Esophagus muscularis mucosa (tissue), 4 donors: ENCODE results near the gene SEC24D. TPM values are rescaled to one million over a fixed set of nuclear protein-coding genes. Genes with fewer than 3 reads are reported as not detected.

Experiments used
- DNase-seq: peaks from one replicate; pipeline ENCODE4 v3.0.0-alpha.2; 2017; ENCODE audit errors: extremely low spot score
- H3K27ac ChIP-seq, 4 donors: fragments of 200-600 bp; sonication (generic); replicated peaks in 1 of 4; 1 replicate in 3 of 4; 2 replicates in 1 of 4; pipeline ENCODE4 v1.5.1; 2016 to 2019; ENCODE audit warnings: mild to moderate bottlenecking in 1 of 4
- H3K27me3 ChIP-seq, 4 donors: fragments of 200-600 bp; sonication (generic); one replicate each; pipeline versions ENCODE4 v1.5.1 to v1.6.0; 2016 to 2019
- H3K36me3 ChIP-seq, 4 donors: fragments of 200-600 bp; sonication (generic); one replicate each; pipeline ENCODE4 v1.5.1; 2016 to 2019
- H3K4me1 ChIP-seq, 4 donors: fragments of 200-600 bp; sonication (generic); one replicate each; pipeline ENCODE4 v1.5.1; 2016 to 2019
- H3K4me3 ChIP-seq, 4 donors: fragments of 200-600 bp; sonication (generic); 1 replicate in 2 of 4; 2 replicates in 2 of 4; pipeline ENCODE4 v1.5.1; 2016 to 2019; ENCODE audit warnings: mild to moderate bottlenecking in 4 of 4, moderate library complexity in 1 of 4
- H3K9me3 ChIP-seq, 4 donors: fragments of 200-600 bp; sonication (generic); 1 replicate in 3 of 4; 2 replicates in 1 of 4; pipeline ENCODE4 v1.5.1; 2016 to 2019
- CTCF ChIP-seq, 3 experiments: fragments of 200-600 bp in 2 of 3; fragments of 450-650 bp in 1 of 3; sonication (generic) in 2 of 3; IDR thresholded peaks; one replicate each; pipeline ENCODE4 v1.5.1; 2017 to 2019; ENCODE audit warnings: antibody characterized with exemption in 3 of 3, mild to moderate bottlenecking in 2 of 3, moderate library complexity in 1 of 3
- EP300 ChIP-seq: sonication (generic); formaldehyde crosslinking; IDR thresholded peaks from one replicate; pipeline ENCODE4 v1.6.1; 2017; ENCODE audit warnings: antibody characterized with exemption
- POLR2A ChIP-seq: fragments of 450-650 bp; IDR thresholded peaks from one replicate; pipeline ENCODE4 v1.6.1; 2017; ENCODE audit warnings: antibody characterized with exemption, moderate library complexity, mild to moderate bottlenecking, low read depth
- POLR2AphosphoS5 ChIP-seq, 2 donors: sonication (generic); formaldehyde crosslinking; IDR thresholded peaks; one replicate each; pipeline ENCODE4 v1.6.1; 2017; ENCODE audit warnings: antibody characterized with exemption in 2 of 2
- WGBS: methylation state at CpG from one replicate; pipeline ENCODE4 v1.1.5; 2018; 5-methylcytosine and 5-hydroxymethylcytosine counted together
- intact Hi-C: fragments of 100-400 bp; cut with DNase I; formaldehyde crosslinking; loops from one replicate; pipeline ENCODE4 v1.15.1; 2023
- total RNA-seq, 4 donors: library from RNA; depleted of rRNA; stranded (reverse); fragments of >200 nt; gene quantifications; one replicate each; pipeline versions ENCODE4 v1.1.0 to v1.2.1, GENCODE V29; 2016

The SEC24D gene
- total RNA-seq, 4 donors from 2014 or later, result 29.1 to 41.5 (median 37.0) TPM

- H3K9me3 ChIP-seq, result no peaks in the 10 kb centered on the region
- no peak overlapping the region for H3K4me3 ChIP-seq
- intact Hi-C loops, result no loop called here
- TF ChIP-seq POLR2AphosphoS5 (IDR thresholded peaks at IDR 0.05), result no peak
- TF ChIP-seq CTCF (IDR thresholded peaks at IDR 0.05), result no peak
- no peak for TF ChIP-seq EP300
- no peak for TF ChIP-seq POLR2A
- no peaks in the 10 kb centered on the region for H3K36me3 ChIP-seq
- WGBS, result 77% methylated on average over 3 of the region's 3 CpGs
- peaks cover 12 to 24% (median 20%) of the 10 kb centered on the region in 4 donors for H3K4me1 ChIP-seq
- H3K27me3 ChIP-seq, result no peaks in the 10 kb centered on the region
- DNase-seq, result no peak
- no peak overlapping the region for H3K27ac ChIP-seq
Observed at GRCh38 chr4:118867311-118868067, 31.6 kb upstream of the SEC24D start.

DNA sequence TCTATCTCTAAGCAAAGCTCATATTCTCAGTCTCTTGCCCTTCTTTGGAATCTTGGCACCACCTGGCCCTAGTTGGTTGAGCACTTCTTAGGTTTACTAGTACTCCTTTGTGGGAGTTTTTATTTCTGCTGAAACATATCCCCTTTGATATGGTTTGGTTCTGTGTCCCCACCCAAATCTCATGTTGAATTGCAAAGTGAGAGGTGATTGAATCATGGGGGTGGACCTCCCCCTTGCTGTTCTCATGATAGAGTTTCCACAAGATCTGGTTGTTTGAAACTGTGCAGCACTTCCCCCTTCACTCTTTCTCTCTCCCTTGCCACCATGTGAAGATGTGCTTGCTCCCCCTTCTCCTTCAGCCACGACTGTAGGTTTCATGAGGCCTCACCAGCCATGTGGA lies 30.5 kb upstream of the SEC24D start:
- 88% methylated on average over 1 of the region's 1 CpG for WGBS
- no peak for TF ChIP-seq POLR2A
- TF ChIP-seq POLR2AphosphoS5 (IDR thresholded peaks at IDR 0.05), result no peak
- TF ChIP-seq EP300, result no peak
- TF ChIP-seq CTCF (IDR thresholded peaks at IDR 0.05), result no peak
- Histone ChIP-seq H3K27ac (no peak overlapping the region), H3K4me1 (peaks cover 12 to 24% (median 20%) of the 10 kb centered on the region in 4 donors), H3K27me3 (no peaks in the 10 kb centered on the region), H3K4me3 (no peak overlapping the region), H3K36me3 (no peaks in the 10 kb centered on the region), H3K9me3 (no peaks in the 10 kb centered on the region)
- intact Hi-C loops, result no loop called here
- DNase-seq, result no peak

DNA sequence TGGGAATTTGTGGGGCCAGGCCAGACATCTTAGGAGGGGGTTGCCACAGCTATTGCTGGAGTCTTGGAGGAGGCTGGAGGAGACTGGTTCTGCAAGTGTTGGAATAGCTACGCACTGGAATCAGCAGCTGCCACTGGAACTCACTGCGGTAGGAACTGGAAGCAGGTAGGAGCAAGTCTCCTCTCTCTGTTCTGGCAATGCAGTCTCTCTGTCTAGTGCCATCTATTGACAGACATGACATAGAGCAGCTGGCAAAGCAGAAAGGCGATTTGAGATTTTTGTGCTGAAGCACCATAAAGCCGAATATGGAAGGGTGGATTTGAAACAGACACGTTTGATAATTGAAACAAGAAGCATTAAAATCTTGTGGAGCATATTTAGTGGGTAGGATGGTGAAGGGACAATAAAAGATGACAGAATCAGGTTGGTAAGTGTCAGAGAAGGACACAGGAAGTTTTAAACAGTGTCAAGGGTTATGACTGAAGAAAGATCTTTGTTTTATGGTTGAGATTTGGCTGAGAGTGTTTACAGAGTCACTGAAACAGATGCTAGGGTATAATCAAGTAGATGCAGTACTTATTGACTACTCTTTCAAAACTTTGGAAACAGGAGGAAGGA lies 29.3 kb upstream of the SEC24D start:
- H3K27ac ChIP-seq, result no peak overlapping the region
- H3K9me3 ChIP-seq, result no peaks in the 10 kb centered on the region
- no peak for DNase-seq
- intact Hi-C loops, result no loop called here
- H3K4me3 ChIP-seq, result peak overlapping the region in 1 of 4 donors; percentile 5
- no peaks in the 10 kb centered on the region for H3K36me3 ChIP-seq
- no peaks in the 10 kb centered on the region for H3K27me3 ChIP-seq
- WGBS, result 28% methylated on average over 5 of the region's 5 CpGs
- TF ChIP-seq POLR2AphosphoS5 (IDR thresholded peaks at IDR 0.05), result peak; percentile 13 to 31
- TF ChIP-seq CTCF (IDR thresholded peaks at IDR 0.05), result peak; percentile 59 to 75 (median 66)
- no peak for TF ChIP-seq POLR2A
- TF ChIP-seq EP300, result no peak
- H3K4me1 ChIP-seq, result peaks cover 5 to 16% (median 13%) of the 10 kb centered on the region in 4 donors

GRCh38 chr4:118858779-118859178 lies 22.9 kb upstream of the SEC24D start:
- Histone ChIP-seq H3K9me3 (no peaks in the 10 kb centered on the region), H3K36me3 (no peaks in the 10 kb centered on the region), H3K4me3 (no peak overlapping the region), H3K27me3 (no peaks in the 10 kb centered on the region), H3K4me1 (no peaks in the 10 kb centered on the region), H3K27ac (no peak overlapping the region)
- TF ChIP-seq POLR2A (no peak), EP300 (no peak), POLR2AphosphoS5 (IDR thresholded peaks at IDR 0.05) (no peak), CTCF (IDR thresholded peaks at IDR 0.05) (no peak)
- WGBS, result 96% methylated on average over 2 of the region's 2 CpGs
- DNase-seq, result no peak
- intact Hi-C loops, result no loop called here
